VCaP (cell line): Measurements from ENCODE around the gene NT5C1A.

Experiments used
- H3K27ac ChIP-seq: fragments of 450-650 bp; 2 replicates; pipeline ENCODE4 v1.5.1; 2017
- TF ChIP-seq, protein P1 (sequence below): fragments of 450-650 bp; conservative IDR thresholded peaks from 2 replicates; pipeline ENCODE4 v1.5.1; 2017; ENCODE audit warnings: mild to moderate bottlenecking, moderate library complexity

Gene NT5C1A

DNA sequence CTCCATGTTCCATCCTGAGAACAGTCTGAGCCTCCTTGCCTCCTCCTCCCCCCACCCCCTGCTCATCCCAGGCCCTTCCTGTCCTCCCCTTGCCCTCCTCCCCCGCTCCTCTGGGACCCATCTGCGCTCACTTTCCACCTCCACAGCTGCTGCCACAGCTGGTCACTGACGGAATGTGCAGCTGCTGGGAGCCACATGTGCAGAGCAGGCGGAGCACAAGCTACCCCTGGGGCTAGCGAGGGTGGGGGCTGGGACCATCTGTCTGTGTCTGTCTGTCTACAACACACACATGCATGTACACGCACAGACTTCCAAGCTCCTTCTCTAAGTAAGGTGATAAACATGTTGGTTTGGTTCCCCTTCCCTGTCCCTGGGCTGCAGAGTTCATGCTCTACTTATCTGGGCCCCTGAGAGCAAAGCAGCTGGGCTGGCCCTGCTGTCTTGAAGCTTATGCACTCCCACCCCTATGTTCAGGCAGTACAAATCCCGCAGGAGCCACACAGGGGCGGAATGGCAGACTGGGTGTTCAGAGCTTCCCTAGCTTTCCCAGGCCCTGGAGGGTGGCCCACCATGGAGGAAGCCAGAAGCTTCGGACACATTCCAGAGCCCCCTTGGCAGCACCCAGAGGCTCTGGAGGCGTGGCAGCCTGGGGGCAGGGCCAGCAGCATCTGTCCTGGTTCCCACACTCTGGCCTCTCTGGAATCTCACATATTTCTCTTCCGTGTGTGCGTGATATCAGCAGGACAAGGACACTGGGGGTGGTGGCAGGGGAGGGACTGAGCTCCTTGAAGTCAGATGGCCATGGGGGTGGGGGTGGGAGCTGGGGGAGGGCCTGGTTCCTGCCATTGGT is 25.4 kb downstream of the NT5C1A start:
- H3K27ac ChIP-seq: no peak overlapping the region
- TF ChIP-seq, protein P1, sequence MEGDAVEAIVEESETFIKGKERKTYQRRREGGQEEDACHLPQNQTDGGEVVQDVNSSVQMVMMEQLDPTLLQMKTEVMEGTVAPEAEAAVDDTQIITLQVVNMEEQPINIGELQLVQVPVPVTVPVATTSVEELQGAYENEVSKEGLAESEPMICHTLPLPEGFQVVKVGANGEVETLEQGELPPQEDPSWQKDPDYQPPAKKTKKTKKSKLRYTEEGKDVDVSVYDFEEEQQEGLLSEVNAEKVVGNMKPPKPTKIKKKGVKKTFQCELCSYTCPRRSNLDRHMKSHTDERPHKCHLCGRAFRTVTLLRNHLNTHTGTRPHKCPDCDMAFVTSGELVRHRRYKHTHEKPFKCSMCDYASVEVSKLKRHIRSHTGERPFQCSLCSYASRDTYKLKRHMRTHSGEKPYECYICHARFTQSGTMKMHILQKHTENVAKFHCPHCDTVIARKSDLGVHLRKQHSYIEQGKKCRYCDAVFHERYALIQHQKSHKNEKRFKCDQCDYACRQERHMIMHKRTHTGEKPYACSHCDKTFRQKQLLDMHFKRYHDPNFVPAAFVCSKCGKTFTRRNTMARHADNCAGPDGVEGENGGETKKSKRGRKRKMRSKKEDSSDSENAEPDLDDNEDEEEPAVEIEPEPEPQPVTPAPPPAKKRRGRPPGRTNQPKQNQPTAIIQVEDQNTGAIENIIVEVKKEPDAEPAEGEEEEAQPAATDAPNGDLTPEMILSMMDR: no peak

DNA sequence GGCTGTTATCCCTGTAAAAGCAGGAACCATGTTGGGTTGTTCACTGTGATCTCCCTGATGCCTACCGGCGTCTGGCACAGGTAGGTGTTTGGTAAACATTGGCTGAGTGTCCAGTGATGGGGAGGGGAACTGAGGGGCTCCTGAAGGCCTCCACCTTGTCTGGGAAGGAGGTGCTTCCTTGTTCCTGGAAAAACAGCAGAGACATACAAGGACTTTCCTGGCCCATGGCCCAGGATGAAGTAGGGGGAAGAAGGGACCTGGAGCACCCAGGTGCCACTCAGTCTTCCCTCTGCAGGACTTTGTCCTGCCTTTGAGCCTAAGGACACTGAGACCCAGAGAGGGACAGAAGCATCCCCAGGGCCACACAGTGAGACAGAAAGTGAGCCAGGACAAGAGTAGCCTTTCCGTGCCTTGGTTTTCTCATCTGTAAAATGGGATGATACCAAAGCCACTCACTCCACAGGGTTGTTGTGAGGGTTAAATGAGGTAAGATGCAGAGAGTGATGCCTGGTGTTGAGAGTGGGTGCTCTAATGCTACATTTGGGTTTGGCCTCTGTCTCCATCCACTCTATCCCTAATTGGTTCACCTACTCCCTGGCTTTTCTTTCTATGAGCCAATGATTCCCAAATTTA is 26.4 kb downstream of the NT5C1A start:
- TF ChIP-seq, protein P1: no peak
- no peak overlapping the region for H3K27ac ChIP-seq

- TF ChIP-seq, protein P1: no peak
- no peak overlapping the region for H3K27ac ChIP-seq
Measured at GRCh38 chr1:39643705-39644104, 28.2 kb downstream of the NT5C1A start.

DNA sequence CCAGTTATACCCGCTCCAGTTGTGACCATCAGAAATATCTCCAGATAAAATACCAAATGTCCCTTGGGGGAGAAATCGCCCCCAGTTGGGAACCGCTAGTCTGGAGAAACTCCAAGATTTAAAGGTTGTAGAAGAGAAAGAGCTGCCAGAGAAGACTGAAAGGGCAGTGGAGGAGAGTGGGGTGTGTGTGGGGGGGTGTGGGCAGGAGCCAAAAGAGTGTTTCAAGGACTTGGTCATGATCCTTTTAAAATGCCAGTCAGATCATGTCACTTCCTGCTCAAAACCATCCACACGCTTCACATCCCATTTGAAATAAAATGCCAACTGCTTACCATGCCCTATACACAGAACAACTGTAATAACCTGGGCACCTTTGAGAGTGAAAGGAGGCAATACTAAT is 29.1 kb downstream of the NT5C1A start:
- H3K27ac ChIP-seq: no peak overlapping the region
- TF ChIP-seq, protein P1: no peak

DNA sequence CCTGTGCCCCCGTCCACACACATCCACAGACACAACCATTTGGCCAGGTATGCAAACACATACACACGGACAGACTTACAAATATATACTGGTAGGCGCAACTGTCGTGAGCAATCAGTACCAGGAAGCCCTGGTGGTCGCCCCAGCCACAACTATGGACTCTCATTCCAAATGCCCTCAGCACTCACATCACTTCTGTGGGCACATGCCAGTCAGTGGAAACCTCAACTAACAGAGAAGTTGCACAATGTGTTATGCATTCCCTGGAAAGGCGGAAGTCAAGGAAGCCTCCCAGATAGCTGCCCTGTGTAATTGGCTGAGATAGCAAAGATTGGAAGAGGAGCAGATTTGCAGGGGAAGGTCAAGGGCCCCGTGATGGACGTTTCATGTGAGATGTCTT is 31.0 kb downstream of the NT5C1A start:
- TF ChIP-seq, protein P1: no peak
- no peak overlapping the region for H3K27ac ChIP-seq

DNA sequence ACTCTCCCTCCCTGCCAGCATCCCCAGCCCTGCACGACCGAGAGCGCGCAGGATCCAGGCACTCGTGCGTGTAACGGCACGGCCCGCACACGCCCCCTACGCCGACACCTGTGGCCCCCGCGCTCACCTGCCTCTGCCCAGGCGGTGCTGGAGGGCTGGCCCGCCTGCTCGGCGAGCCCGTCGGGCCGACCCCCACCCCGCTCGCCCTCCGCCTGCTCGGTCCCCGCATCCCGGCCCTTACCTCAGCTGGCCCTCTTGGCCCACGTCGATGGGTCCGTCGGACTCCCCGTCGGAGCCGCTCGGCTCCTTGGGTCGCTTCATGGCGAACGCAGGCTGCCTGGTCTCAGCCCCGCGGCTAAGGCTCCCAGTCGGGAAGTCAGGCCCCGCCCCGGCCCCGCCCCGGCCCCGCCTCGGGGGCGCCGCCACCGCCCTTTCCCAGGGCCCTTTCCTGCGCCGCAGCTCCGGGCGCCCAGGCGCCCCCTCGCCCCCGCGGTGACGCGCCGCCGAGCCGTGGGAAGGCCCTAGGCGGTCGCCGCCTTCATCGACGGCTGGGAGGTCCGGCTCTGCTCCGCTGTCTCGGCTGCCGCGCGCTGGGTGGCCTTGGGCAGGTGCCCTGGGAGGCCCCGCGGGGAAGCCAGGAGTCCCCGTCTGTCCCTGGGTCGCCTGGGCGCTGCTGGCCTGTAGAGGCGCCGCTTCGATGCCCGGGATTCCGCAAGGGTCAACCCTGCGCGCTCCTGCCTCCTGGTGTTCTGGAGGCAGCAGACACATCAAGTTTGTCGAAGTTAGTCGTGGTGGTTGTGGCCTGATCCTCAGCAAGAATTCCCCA is 32.4 kb downstream of the NT5C1A start, which contains the start of gene HEYL:
Gene HEYL, minus strand, starts transcription at position 339 of the 826 bp plus-strand sequence. Its CDS starts 18 bp downstream, at position 321.
- H3K27ac ChIP-seq: no peak within 1 kb of the TSS
- TF ChIP-seq, protein P1: no peak

- TF ChIP-seq, protein P1: no peak
- no peak overlapping the region for H3K27ac ChIP-seq
Measured at GRCh38 chr1:39638965-39639304, 33.0 kb downstream of the NT5C1A start.
